ENCODE measurements around the gene SPATA3.

Gene SPATA3

DNA sequence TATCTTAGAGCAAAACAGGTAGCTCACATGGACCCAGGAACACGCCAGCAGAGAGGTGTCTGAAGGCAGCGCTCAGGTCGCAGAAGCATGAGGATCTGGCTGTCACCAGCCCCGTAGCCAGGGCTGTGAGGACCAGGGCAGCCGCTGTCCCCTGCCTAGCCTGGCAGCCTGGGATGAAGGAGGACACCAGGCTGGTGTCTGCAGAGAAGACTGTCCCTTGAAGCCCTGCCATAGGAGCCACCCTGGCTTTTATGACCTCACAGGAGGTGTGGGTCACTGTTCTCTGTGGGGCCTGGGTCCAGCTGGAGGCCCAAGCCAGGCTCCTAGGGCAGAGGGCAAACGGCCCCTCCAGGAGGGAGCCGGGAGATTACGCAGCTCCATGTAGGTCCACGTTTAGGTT is at the start of gene SPATA3:
Gene SPATA3 (plus strand): TSS at position 301 of the 400 bp plus-strand sequence. CDS start 113 bp downstream, outside the sequence.
- DNase-seq (ENCODE audit: low read depth) = no peak
- no peak within 1 kb of the TSS for H3K4me3 ChIP-seq (replicated peaks; ENCODE audit: low read depth, low read length)
- TF ChIP-seq CTCF (IDR thresholded peaks at IDR 0.05; ENCODE audit: low read length, missing control alignments) = no peak

- H3K4me3 ChIP-seq (replicated peaks; ENCODE audit: low read depth, low read length) = no peak overlapping the region
- no peak for DNase-seq (ENCODE audit: low read depth)
- no peak for TF ChIP-seq CTCF (IDR thresholded peaks at IDR 0.05; ENCODE audit: low read length, missing control alignments)
These were observed 49.3 kb upstream of the SPATA3 start for GRCh38 chr2:230946429-230947234.

DNA sequence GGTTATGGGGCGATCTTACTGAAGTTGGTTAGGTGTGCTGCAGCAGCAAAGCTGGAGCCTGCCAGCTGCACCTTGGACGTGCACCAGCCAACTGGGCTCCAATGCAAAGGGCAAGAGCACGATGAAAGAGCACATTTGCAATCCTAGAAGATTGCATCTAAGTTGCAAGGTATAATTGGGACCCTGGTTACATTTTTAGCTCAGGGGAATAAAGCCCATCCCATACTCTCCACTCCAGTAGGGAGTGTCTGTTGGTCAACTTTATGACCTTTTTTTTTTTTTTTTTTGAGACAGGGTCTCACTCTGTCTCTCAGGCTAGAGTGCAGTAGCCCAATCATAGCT is 48.7 kb upstream of the SPATA3 start:
- H3K4me3 ChIP-seq (replicated peaks; ENCODE audit: low read depth, low read length) = no peak overlapping the region
- DNase-seq (ENCODE audit: low read depth) = no peak
- TF ChIP-seq CTCF (IDR thresholded peaks at IDR 0.05; ENCODE audit: low read length, missing control alignments) = no peak

DNA sequence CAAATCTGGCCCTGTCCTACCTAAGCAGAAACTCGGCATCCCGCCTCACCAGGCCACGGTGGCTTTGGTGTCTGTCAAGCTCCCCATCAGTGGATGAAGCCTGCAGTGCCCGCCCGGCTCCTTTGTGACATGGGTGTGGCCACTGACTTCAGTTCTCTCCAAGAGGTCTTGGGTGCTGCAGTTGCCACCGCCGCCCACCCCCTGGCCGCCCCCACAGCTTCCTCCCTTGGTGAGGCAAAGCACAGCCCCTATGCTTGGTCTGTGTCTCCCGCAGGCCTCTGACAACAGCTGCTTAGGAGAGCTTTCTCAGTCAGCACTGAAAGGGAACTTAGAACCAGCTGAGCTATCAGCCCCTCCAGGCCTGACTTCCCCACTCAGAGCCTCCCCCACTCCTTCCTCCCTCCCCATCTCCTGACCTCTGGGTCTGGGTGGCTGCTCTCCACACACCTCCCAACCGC is 48.0 kb upstream of the SPATA3 start:
- no peak for TF ChIP-seq CTCF (IDR thresholded peaks at IDR 0.05; ENCODE audit: low read length, missing control alignments)
- no peak for DNase-seq (ENCODE audit: low read depth)
- H3K4me3 ChIP-seq (replicated peaks; ENCODE audit: low read depth, low read length) = no peak overlapping the region

- TF ChIP-seq CTCF (IDR thresholded peaks at IDR 0.05; ENCODE audit: low read length, missing control alignments) = no peak
- no peak overlapping the region for H3K4me3 ChIP-seq (replicated peaks; ENCODE audit: low read depth, low read length)
- no peak for DNase-seq (ENCODE audit: low read depth)
These were observed 45.7 kb upstream of the SPATA3 start for GRCh38 chr2:230949966-230950873.

DNA sequence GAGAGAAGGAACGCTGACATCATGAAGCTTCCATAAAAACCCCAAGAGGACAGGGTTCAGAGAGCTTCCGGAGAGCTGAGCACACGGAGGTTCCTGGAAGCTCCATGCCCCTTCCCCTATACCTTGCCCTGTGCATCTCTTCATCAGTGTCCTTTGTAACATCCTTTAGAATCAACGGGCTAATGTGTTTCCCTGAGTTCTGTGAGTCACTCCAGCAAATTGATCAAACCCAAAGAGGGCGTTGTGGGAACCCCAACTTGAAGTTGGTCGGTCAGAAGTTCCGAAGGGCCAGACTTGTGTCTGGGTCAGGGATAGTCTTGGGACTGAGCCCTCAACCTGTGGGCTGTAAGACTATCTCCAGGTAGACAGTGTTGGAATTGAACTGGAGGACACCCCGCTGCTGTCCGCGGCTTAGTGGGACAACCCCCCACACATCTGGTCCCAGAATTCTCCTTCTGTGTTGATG is 45.0 kb upstream of the SPATA3 start:
- no peak overlapping the region for H3K4me3 ChIP-seq (replicated peaks; ENCODE audit: low read depth, low read length)
- no peak for TF ChIP-seq CTCF (IDR thresholded peaks at IDR 0.05; ENCODE audit: low read length, missing control alignments)
- no peak for DNase-seq (ENCODE audit: low read depth)
